CD4-positive, alpha-beta T cell (primary cell): ENCODE data around the gene HOXD8. TPM values are rescaled to one million over a fixed set of nuclear protein-coding genes. Genes with fewer than 3 reads are reported as not detected.

Experiments
- ATAC-seq: fragments of 200-7000 bp; cut with Tn5 transposase; one replicate; pipeline ENCODE4 v1.10.0; 2022; ENCODE audit warnings: mild to moderate bottlenecking; ENCODE audit not compliant: poor library complexity
- CTCF ChIA-PET: fragments of 350-600 bp; sonication (Branson Sonifier 250); formaldehyde crosslinking; loops from one replicate; lab custom pipeline; 2021; ENCODE audit warnings: antibody characterized with exemption, inconsistent platforms; lab: Charles Lee
- POLR2A ChIA-PET: fragments of 350-600 bp; sonication (Branson Sonifier 250); formaldehyde crosslinking; loops from one replicate; lab custom pipeline; 2021; ENCODE audit warnings: antibody characterized with exemption, inconsistent platforms; lab: Charles Lee
- DNase-seq, 14 experiments: peaks; one replicate each; pipeline ENCODE4 v3.0.0-alpha.2; 2013 to 2020; ENCODE audit warnings: mixed read lengths in 2 of 14
- H3K27ac ChIP-seq, 2 donors: one replicate each; pipeline versions ENCODE4 v1.5.1 to v1.7.0; 2013; ENCODE audit warnings: low read length in 2 of 2, low read depth in 1 of 2, mild to moderate bottlenecking in 1 of 2
- H3K27me3 ChIP-seq, 2 experiments: 1 replicate in 1 of 2; 2 replicates in 1 of 2; pipeline versions ENCODE4 v1.6.1 to v1.7.0; 2013; ENCODE audit warnings: low read length in 2 of 2, control low read depth in 1 of 2, mild to moderate bottlenecking in 1 of 2, moderate library complexity in 1 of 2; ENCODE audit not compliant: insufficient read depth in 2 of 2, control insufficient read depth in 1 of 2
- H3K36me3 ChIP-seq: one replicate; pipeline ENCODE4 v1.6.1; 2013; ENCODE audit warnings: low read length, control low read depth; ENCODE audit not compliant: insufficient read depth
- H3K4me1 ChIP-seq: one replicate; pipeline ENCODE4 v1.6.1; 2013; ENCODE audit warnings: low read length, control low read depth; ENCODE audit not compliant: insufficient read depth
- H3K4me3 ChIP-seq: one replicate; pipeline ENCODE4 v1.5.1; 2013; ENCODE audit warnings: mild to moderate bottlenecking, low read length, moderate library complexity
- H3K9me3 ChIP-seq, 2 experiments: 1 replicate in 1 of 2; 2 replicates in 1 of 2; pipeline versions ENCODE4 v1.6.1 to v1.7.0; 2013; ENCODE audit warnings: low read length in 2 of 2, mild to moderate bottlenecking in 2 of 2, control low read depth in 1 of 2, moderate library complexity in 1 of 2; ENCODE audit not compliant: control insufficient read depth in 1 of 2, insufficient read depth in 1 of 2
- H3K27ac Mint-ChIP-seq: one replicate; pipeline ENCODE4 v1.8.0; 2020; ENCODE audit warnings: mixed read lengths
- H3K27me3 Mint-ChIP-seq: one replicate; pipeline ENCODE4 v1.8.0; 2021; ENCODE audit warnings: mixed read lengths
- H3K36me3 Mint-ChIP-seq: one replicate; pipeline ENCODE4 v1.8.0; 2021; ENCODE audit warnings: low read depth, mixed read lengths
- H3K4me1 Mint-ChIP-seq: one replicate; pipeline ENCODE4 v1.8.0; 2021; ENCODE audit warnings: low read depth, mixed read lengths
- H3K4me3 Mint-ChIP-seq: one replicate; pipeline ENCODE4 v1.8.0; 2020; ENCODE audit warnings: mild to moderate bottlenecking, mixed read lengths
- H3K9me3 Mint-ChIP-seq: one replicate; pipeline ENCODE4 v1.8.0; 2020; ENCODE audit warnings: mixed read lengths
- CTCF ChIP-seq: fragments of 200-600 bp; IDR thresholded peaks from one replicate; pipeline ENCODE4 v1.8.0; 2022; ENCODE audit warnings: antibody characterized with exemption, mild to moderate bottlenecking
- intact Hi-C, 2 experiments: fragments of 100-400 bp; cut with DNase I in 1 of 2; cut with micrococcal nuclease in 1 of 2; formaldehyde crosslinking; loops; one replicate each; pipeline versions ENCODE4 v1.15.1 to v1.9.0; 2023 to 2025; cut with DNase I, micrococcal nuclease
- total RNA-seq, 174 experiments: library from RNA in 2 of 174; stranded (reverse) in 2 of 174; gene quantifications; one replicate each; pipeline ENCODE4 v1.2.3 and lab custom pipeline; 2021 to 2026

Gene HOXD8
- total RNA-seq, 2 experiments from 2014 or later, result not detected

- Mint-ChIP-seq H3K36me3 (no peaks in the 10 kb centered on the region), H3K4me1 (peaks cover 20% of the 10 kb centered on the region), H3K9me3 (no peaks in the 10 kb centered on the region), H3K27me3 (peaks cover 94% of the 10 kb centered on the region), H3K4me3 (no peak overlapping the region), H3K27ac (no peak overlapping the region)
- H3K27me3 ChIP-seq, result peaks cover 79 to 97% of the 10 kb centered on the region in 2 experiments
- DNase-seq (no peak), ATAC-seq (no peak)
- H3K4me3 ChIP-seq, result no peak overlapping the region
- H3K36me3 ChIP-seq, result no peaks in the 10 kb centered on the region
- intact Hi-C loops, result loop anchor here in 1 of 2 experiments (10.0 kb wide), 1 partner anchor 46 kb away; the partner anchor contains the start of genes HOXD8 and HOXD9
- H3K4me1 ChIP-seq, result peaks cover 15% of the 10 kb centered on the region
- H3K27ac ChIP-seq, result no peak overlapping the region
- CTCF ChIA-PET, result no interaction called here
- POLR2A ChIA-PET, result no interaction called here
- TF ChIP-seq CTCF, result no peak
- H3K9me3 ChIP-seq, result peaks cover 0 to 27% of the 10 kb centered on the region in 2 experiments
Measured at GRCh38 chr2:176170602-176171305, 41.2 kb downstream of the HOXD8 start.

- Mint-ChIP-seq H3K4me3 (no peak overlapping the region), H3K36me3 (no peaks in the 10 kb centered on the region), H3K9me3 (no peaks in the 10 kb centered on the region), H3K27me3 (peaks cover 94% of the 10 kb centered on the region), H3K27ac (no peak overlapping the region), H3K4me1 (peaks cover 27% of the 10 kb centered on the region)
- ATAC-seq (no peak), DNase-seq (no peak)
- Histone ChIP-seq H3K27ac (no peak overlapping the region), H3K27me3 (peaks cover 79 to 97% of the 10 kb centered on the region in 2 experiments), H3K9me3 (peaks cover 0 to 27% of the 10 kb centered on the region in 2 experiments), H3K36me3 (no peaks in the 10 kb centered on the region), H3K4me1 (peaks cover 15% of the 10 kb centered on the region), H3K4me3 (no peak overlapping the region)
- no peak for TF ChIP-seq CTCF
- CTCF ChIA-PET, result no interaction called here
- intact Hi-C loops, result loop anchor here in 1 of 2 experiments (10.0 kb wide), 1 partner anchor 47 kb away; the partner anchor contains the start of genes HOXD8 and HOXD9
- POLR2A ChIA-PET, result interaction anchor here (0.6 kb wide), 1 partner anchor 61 kb away, joined by 3 read pairs; no protein-coding TSS in a partner anchor
Measured at GRCh38 chr2:176171351-176172006, 42.0 kb downstream of the HOXD8 start.

GRCh38 chr2:176172007-176172894 is 42.7 kb downstream of the HOXD8 start:
- H3K9me3 ChIP-seq, result peaks cover 0 to 27% of the 10 kb centered on the region in 2 experiments
- H3K27me3 Mint-ChIP-seq, result peaks cover 94% of the 10 kb centered on the region
- peaks cover 15% of the 10 kb centered on the region for H3K4me1 ChIP-seq
- ATAC-seq (no peak), DNase-seq (no peak)
- no peak overlapping the region for H3K4me3 ChIP-seq
- H3K27me3 ChIP-seq, result peaks cover 83 to 97% of the 10 kb centered on the region in 2 experiments
- no peak overlapping the region for H3K27ac Mint-ChIP-seq
- no peak overlapping the region for H3K4me3 Mint-ChIP-seq
- no peaks in the 10 kb centered on the region for H3K36me3 Mint-ChIP-seq
- intact Hi-C loops, result loop anchor here in 1 of 2 experiments (10.0 kb wide), 1 partner anchor 47 kb away; the partner anchor contains the start of genes HOXD8 and HOXD9
- POLR2A ChIA-PET, result interaction anchor here (0.6 kb wide), 1 partner anchor 62 kb away, joined by 3 read pairs; no protein-coding TSS in a partner anchor
- no peak overlapping the region for H3K27ac ChIP-seq
- peaks cover 27% of the 10 kb centered on the region for H3K4me1 Mint-ChIP-seq
- no peak for TF ChIP-seq CTCF
- no peaks in the 10 kb centered on the region for H3K36me3 ChIP-seq
- CTCF ChIA-PET, result no interaction called here
- no peaks in the 10 kb centered on the region for H3K9me3 Mint-ChIP-seq
